Neural cell (in vitro differentiated cells): Measurements from ENCODE around the gene FBXO11. TPM values are rescaled to one million over a fixed set of nuclear protein-coding genes. Genes with fewer than 3 reads are reported as not detected.

Experiments used
- H2AFZ ChIP-seq: fragments of 200-600, 300-800 bp; sonication (generic), shearing (Covaris generic); 2 replicates; pipeline ENCODE4 v1.6.0; 2014; ENCODE audit warnings: low read depth, mild to moderate bottlenecking, antibody characterized with exemption, low read length, moderate library complexity
- H3F3A ChIP-seq: fragments of 200-600 bp; shearing (Covaris generic); 2 replicates; pipeline ENCODE4 v1.6.1; 2016; ENCODE audit warnings: mild to moderate bottlenecking, moderate library complexity, mixed read lengths, antibody characterized with exemption, low read length; ENCODE audit not compliant: insufficient read depth, poor library complexity, severe bottlenecking
- H3K27ac ChIP-seq: fragments of 200-600, 300-800 bp; sonication (generic), shearing (Covaris generic); 2 replicates; pipeline ENCODE4 v1.5.1; 2014; ENCODE audit warnings: mild to moderate bottlenecking, low read length, moderate library complexity
- H3K27me3 ChIP-seq: fragments of 300-800, 200-600 bp; sonication (generic), shearing (Covaris generic); 2 replicates; pipeline ENCODE4 v1.6.0; 2014; ENCODE audit warnings: mild to moderate bottlenecking, low read depth, low read length, moderate library complexity; ENCODE audit not compliant: insufficient read depth
- H3K36me3 ChIP-seq: fragments of 300-800, 200-600 bp; sonication (generic), shearing (Covaris generic); 2 replicates; pipeline ENCODE4 v1.5.1; 2014; ENCODE audit warnings: mild to moderate bottlenecking, antibody characterized with exemption, low read length, moderate library complexity; ENCODE audit not compliant: insufficient read depth
- H3K4me2 ChIP-seq: fragments of 300-800, 200-600 bp; sonication (generic), shearing (Covaris generic); 2 replicates; pipeline ENCODE4 v1.6.0; 2014; ENCODE audit warnings: mild to moderate bottlenecking, low read length
- H3K4me3 ChIP-seq: fragments of 300-800, 200-600 bp; sonication (generic), shearing (Covaris generic); 2 replicates; pipeline ENCODE4 v1.5.1; 2014; ENCODE audit warnings: mild to moderate bottlenecking, low read length, moderate library complexity
- H3K79me2 ChIP-seq: fragments of 200-600 bp; shearing (Covaris generic); replicated peaks from 2 replicates; pipeline ENCODE4 v1.6.0; 2014; ENCODE audit warnings: mild to moderate bottlenecking, low read length, moderate library complexity; ENCODE audit not compliant: insufficient read depth
- H3K9ac ChIP-seq: fragments of 300-800, 200-600 bp; sonication (generic), shearing (Covaris generic); 2 replicates; pipeline ENCODE4 v1.6.1; 2016; ENCODE audit warnings: mild to moderate bottlenecking, low read length, mixed read lengths
- H3K9me2 ChIP-seq: fragments of 200-600 bp; shearing (Covaris generic); 2 replicates; pipeline ENCODE4 v1.6.1; 2016; ENCODE audit warnings: mild to moderate bottlenecking, low read length, mixed read lengths; ENCODE audit not compliant: insufficient read depth
- H3K9me3 ChIP-seq: fragments of 200-600, 300-800 bp; sonication (generic), shearing (Covaris generic); 2 replicates; pipeline ENCODE4 v1.6.1; 2016; ENCODE audit warnings: mild to moderate bottlenecking, mixed run types, low read length, moderate library complexity, mixed read lengths
- H4K20me1 ChIP-seq: fragments of 200-600 bp; shearing (Covaris generic); 2 replicates; pipeline ENCODE4 v1.6.1; 2016; ENCODE audit warnings: mild to moderate bottlenecking, mixed run types; ENCODE audit not compliant: insufficient read depth
- EP300 ChIP-seq: fragments of 450-650 bp; conservative IDR thresholded peaks from 2 replicates; pipeline ENCODE4 v1.6.1; 2014; ENCODE audit warnings: antibody characterized with exemption, mild to moderate bottlenecking, moderate library complexity; ENCODE audit not compliant: poor library complexity, severe bottlenecking
- EZH2 ChIP-seq: fragments of 200-600, 300-800 bp; shearing (Covaris generic), sonication (generic); IDR thresholded peaks from 2 replicates; pipeline ENCODE4 v1.6.1; 2014; ENCODE audit warnings: antibody characterized with exemption, low read length, borderline replicate concordance, mild to moderate bottlenecking; ENCODE audit not compliant: insufficient read depth, poor library complexity, severe bottlenecking
- MXI1 ChIP-seq: fragments of 450-650 bp; conservative IDR thresholded peaks from 2 replicates; pipeline ENCODE4 v1.6.1; 2014; ENCODE audit warnings: antibody characterized with exemption, mild to moderate bottlenecking; ENCODE audit not compliant: poor library complexity, severe bottlenecking
- POLR2AphosphoS5 ChIP-seq: IDR thresholded peaks from 2 replicates; pipeline ENCODE4 v1.6.1; 2012
- RAD21 ChIP-seq: fragments of 450-650 bp; conservative IDR thresholded peaks from 2 replicates; pipeline ENCODE4 v1.6.1; 2014; ENCODE audit warnings: antibody characterized with exemption, mild to moderate bottlenecking, moderate library complexity
- SMC3 ChIP-seq: fragments of 450-650 bp; conservative IDR thresholded peaks from 2 replicates; pipeline ENCODE4 v1.6.1; 2014; ENCODE audit warnings: antibody characterized with exemption, mild to moderate bottlenecking, moderate library complexity; ENCODE audit not compliant: poor library complexity
- TAF1 ChIP-seq: IDR thresholded peaks from 2 replicates; pipeline ENCODE4 v1.6.1; 2012; ENCODE audit warnings: low read depth
- polyA plus RNA-seq: library from polyadenylated mRNA; depleted of rRNA; stranded (reverse); fragments of >200 nt; gene quantifications from 2 replicates; pipeline ENCODE4 v1.2.3, GENCODE V29; 2014
- TF ChIP-seq, protein P1 (sequence below): IDR thresholded peaks from 2 replicates; pipeline ENCODE4 v1.6.1; 2012; ENCODE audit warnings: borderline replicate concordance
- TF ChIP-seq, protein P2 (sequence below): fragments of 450-650 bp; IDR thresholded peaks from 2 replicates; pipeline ENCODE4 v1.5.1; 2014; ENCODE audit warnings: antibody characterized with exemption, mild to moderate bottlenecking, moderate library complexity; ENCODE audit not compliant: poor library complexity, severe bottlenecking

Gene FBXO11
- polyA plus RNA-seq, 1 donor from 2014 or later, result 132 TPM

DNA sequence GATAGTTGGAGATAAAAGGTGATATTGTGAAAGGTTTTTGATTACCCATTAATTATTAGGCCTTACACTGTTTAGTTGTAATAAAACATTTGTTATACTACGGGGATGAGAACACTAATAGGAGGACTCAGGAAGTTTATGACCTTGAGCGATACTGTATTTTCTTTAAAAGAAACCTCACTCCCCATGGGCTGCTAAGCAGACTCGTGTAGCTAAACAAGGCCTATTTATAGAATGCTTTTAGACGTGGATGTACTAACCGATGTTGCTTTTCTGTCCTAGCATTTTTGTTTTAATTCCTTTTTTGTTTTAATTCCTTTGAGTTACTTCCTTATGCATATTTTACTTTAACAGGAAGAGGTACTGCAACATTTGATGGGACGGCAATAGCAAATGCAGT, 100.4 kb downstream of the FBXO11 start:
- H3K4me3 ChIP-seq, result no peak overlapping the region
- no peaks in the 10 kb centered on the region for H3K27me3 ChIP-seq
- TF ChIP-seq SMC3, result no peak
- TF ChIP-seq RAD21, result no peak
- no peak for TF ChIP-seq MXI1
- TF ChIP-seq TAF1, result no peak
- no peak for TF ChIP-seq EP300
- TF ChIP-seq POLR2AphosphoS5, result no peak
- TF ChIP-seq, protein P1, sequence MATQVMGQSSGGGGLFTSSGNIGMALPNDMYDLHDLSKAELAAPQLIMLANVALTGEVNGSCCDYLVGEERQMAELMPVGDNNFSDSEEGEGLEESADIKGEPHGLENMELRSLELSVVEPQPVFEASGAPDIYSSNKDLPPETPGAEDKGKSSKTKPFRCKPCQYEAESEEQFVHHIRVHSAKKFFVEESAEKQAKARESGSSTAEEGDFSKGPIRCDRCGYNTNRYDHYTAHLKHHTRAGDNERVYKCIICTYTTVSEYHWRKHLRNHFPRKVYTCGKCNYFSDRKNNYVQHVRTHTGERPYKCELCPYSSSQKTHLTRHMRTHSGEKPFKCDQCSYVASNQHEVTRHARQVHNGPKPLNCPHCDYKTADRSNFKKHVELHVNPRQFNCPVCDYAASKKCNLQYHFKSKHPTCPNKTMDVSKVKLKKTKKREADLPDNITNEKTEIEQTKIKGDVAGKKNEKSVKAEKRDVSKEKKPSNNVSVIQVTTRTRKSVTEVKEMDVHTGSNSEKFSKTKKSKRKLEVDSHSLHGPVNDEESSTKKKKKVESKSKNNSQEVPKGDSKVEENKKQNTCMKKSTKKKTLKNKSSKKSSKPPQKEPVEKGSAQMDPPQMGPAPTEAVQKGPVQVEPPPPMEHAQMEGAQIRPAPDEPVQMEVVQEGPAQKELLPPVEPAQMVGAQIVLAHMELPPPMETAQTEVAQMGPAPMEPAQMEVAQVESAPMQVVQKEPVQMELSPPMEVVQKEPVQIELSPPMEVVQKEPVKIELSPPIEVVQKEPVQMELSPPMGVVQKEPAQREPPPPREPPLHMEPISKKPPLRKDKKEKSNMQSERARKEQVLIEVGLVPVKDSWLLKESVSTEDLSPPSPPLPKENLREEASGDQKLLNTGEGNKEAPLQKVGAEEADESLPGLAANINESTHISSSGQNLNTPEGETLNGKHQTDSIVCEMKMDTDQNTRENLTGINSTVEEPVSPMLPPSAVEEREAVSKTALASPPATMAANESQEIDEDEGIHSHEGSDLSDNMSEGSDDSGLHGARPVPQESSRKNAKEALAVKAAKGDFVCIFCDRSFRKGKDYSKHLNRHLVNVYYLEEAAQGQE, result no peak
- no peak for TF ChIP-seq EZH2
- TF ChIP-seq, protein P2, sequence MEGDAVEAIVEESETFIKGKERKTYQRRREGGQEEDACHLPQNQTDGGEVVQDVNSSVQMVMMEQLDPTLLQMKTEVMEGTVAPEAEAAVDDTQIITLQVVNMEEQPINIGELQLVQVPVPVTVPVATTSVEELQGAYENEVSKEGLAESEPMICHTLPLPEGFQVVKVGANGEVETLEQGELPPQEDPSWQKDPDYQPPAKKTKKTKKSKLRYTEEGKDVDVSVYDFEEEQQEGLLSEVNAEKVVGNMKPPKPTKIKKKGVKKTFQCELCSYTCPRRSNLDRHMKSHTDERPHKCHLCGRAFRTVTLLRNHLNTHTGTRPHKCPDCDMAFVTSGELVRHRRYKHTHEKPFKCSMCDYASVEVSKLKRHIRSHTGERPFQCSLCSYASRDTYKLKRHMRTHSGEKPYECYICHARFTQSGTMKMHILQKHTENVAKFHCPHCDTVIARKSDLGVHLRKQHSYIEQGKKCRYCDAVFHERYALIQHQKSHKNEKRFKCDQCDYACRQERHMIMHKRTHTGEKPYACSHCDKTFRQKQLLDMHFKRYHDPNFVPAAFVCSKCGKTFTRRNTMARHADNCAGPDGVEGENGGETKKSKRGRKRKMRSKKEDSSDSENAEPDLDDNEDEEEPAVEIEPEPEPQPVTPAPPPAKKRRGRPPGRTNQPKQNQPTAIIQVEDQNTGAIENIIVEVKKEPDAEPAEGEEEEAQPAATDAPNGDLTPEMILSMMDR, result no peak
- no peak overlapping the region for H3K4me2 ChIP-seq
- no peak overlapping the region for H3K9ac ChIP-seq
- H3K9me3 ChIP-seq, result no peaks in the 10 kb centered on the region
- no peaks in the 10 kb centered on the region for H3F3A ChIP-seq
- no peak overlapping the region for H2AFZ ChIP-seq
- H3K9me2 ChIP-seq, result no peaks in the 10 kb centered on the region
- peaks cover 25% of the 10 kb centered on the region for H3K36me3 ChIP-seq
- H3K27ac ChIP-seq, result no peak overlapping the region
- H3K79me2 ChIP-seq, result no peaks in the 10 kb centered on the region
- H4K20me1 ChIP-seq, result no peaks in the 10 kb centered on the region

DNA sequence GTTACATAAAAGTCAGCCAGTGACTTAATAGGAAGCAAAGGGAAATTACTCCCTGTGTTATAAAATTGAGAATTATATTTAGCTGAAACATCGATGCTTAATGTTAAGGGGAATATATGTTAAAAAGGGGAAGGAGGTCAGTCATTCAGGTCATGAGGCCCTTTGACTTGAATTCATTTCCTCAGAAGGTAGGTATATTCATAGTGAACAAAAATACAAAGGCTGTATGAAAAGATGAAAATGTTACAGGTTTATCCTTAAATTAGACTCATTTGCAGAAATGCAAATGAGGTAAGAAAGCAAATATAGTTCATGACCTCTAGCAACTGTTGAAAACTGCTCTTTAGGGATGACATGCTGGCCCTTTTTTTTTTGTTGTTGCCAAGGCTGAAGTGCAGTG, 102.5 kb downstream of the FBXO11 start:
- Histone ChIP-seq H3K4me3 (no peak overlapping the region), H2AFZ (no peak overlapping the region), H3K79me2 (peaks cover 5% of the 10 kb centered on the region), H3K27me3 (no peaks in the 10 kb centered on the region), H3K9me2 (no peaks in the 10 kb centered on the region), H3K27ac (no peak overlapping the region), H3K9ac (no peak overlapping the region), H3K9me3 (no peaks in the 10 kb centered on the region), H3K4me2 (no peak overlapping the region), H3F3A (no peaks in the 10 kb centered on the region), H4K20me1 (no peaks in the 10 kb centered on the region), H3K36me3 (peaks cover 29% of the 10 kb centered on the region)
- TF ChIP-seq SMC3, result no peak
- no peak for TF ChIP-seq TAF1
- no peak for TF ChIP-seq MXI1
- TF ChIP-seq EZH2, result no peak
- TF ChIP-seq, protein P2, result no peak
- no peak for TF ChIP-seq EP300
- TF ChIP-seq, protein P1, result no peak
- TF ChIP-seq RAD21, result no peak
- no peak for TF ChIP-seq POLR2AphosphoS5
